Endodermal cell (in vitro differentiated cells): ENCODE results near the gene DEFB118. TPM values are rescaled to one million over a fixed set of nuclear protein-coding genes. Genes with fewer than 3 reads are reported as not detected.

Experiments
- DNase-seq: peaks from one replicate; pipeline ENCODE4 v3.0.0-alpha.2; 2017
- H3K27ac ChIP-seq: 2 replicates; pipeline ENCODE4 v1.5.1; 2013; ENCODE audit warnings: mild to moderate bottlenecking, low read depth, low read length, moderate library complexity
- H3K27me3 ChIP-seq: 2 replicates; pipeline ENCODE4 v1.6.1; 2013; ENCODE audit warnings: mild to moderate bottlenecking, low read length, moderate library complexity; ENCODE audit not compliant: insufficient read depth, control insufficient read depth, poor library complexity, severe bottlenecking
- H3K36me3 ChIP-seq: 2 replicates; pipeline ENCODE4 v1.7.0; 2013; ENCODE audit warnings: mild to moderate bottlenecking, low read length, moderate library complexity; ENCODE audit not compliant: control insufficient read depth, insufficient read depth
- H3K4me1 ChIP-seq: one replicate; pipeline ENCODE4 v1.7.0; 2013; ENCODE audit warnings: low read length; ENCODE audit not compliant: control insufficient read depth, insufficient read depth
- H3K4me3 ChIP-seq: 2 replicates; pipeline ENCODE4 v1.5.1; 2013; ENCODE audit warnings: mild to moderate bottlenecking, low read length, moderate library complexity
- H3K9ac ChIP-seq: 2 replicates; pipeline ENCODE4 v1.6.1; 2013; ENCODE audit warnings: mild to moderate bottlenecking, low read length, moderate library complexity; ENCODE audit not compliant: poor library complexity, severe bottlenecking; ENCODE audit errors: extremely low read depth
- H3K9me3 ChIP-seq: 2 replicates; pipeline ENCODE4 v1.6.1; 2013; ENCODE audit warnings: mild to moderate bottlenecking, low read length, moderate library complexity; ENCODE audit not compliant: control insufficient read depth
- H3K27ac Mint-ChIP-seq: 2 replicates; pipeline ENCODE4 v1.8.0; 2020; ENCODE audit warnings: mixed read lengths
- H3K27me3 Mint-ChIP-seq: 2 replicates; pipeline ENCODE4 v1.8.0; 2021; ENCODE audit warnings: mild to moderate bottlenecking, mixed read lengths; ENCODE audit not compliant: insufficient read depth
- H3K36me3 Mint-ChIP-seq: 2 replicates; pipeline ENCODE4 v1.8.0; 2020; ENCODE audit warnings: low read depth, mixed read lengths
- H3K4me1 Mint-ChIP-seq: 2 replicates; pipeline ENCODE4 v1.8.0; 2020; ENCODE audit warnings: mixed read lengths
- H3K4me3 Mint-ChIP-seq: 2 replicates; pipeline ENCODE4 v1.8.0; 2020; ENCODE audit warnings: mild to moderate bottlenecking, moderate library complexity, mixed read lengths
- H3K9me3 Mint-ChIP-seq: 2 replicates; pipeline ENCODE4 v1.8.0; 2020; ENCODE audit warnings: mild to moderate bottlenecking, mixed read lengths
- CTCF ChIP-seq: fragments of 200-600 bp; sonication (generic); conservative IDR thresholded peaks from 2 replicates; pipeline ENCODE4 v1.5.0; 2021; ENCODE audit warnings: antibody characterized with exemption, mild to moderate bottlenecking
- WGBS, 2 experiments: methylation state at CpG; one replicate each; pipeline versions ENCODE4 v1.1.5 to v1.1.7; 2013; ENCODE audit warnings: missing lambda C conversion rate in 2 of 2, mixed read lengths in 1 of 2; ENCODE audit not compliant: insufficient coverage in 1 of 2, insufficient read length in 1 of 2; 5-methylcytosine and 5-hydroxymethylcytosine counted together
- total RNA-seq, 2 donors: library from RNA; stranded (reverse); fragmentation: NEBNext Ultra II Directional in 1 of 2; extraction: Animal tissue kit (Norgen Biotek cat#: 25700) in 1 of 2; gene quantifications; 2 replicates in 1 of 2; 3 replicates in 1 of 2; pipeline ENCODE4 v1.2.1, GENCODE V29; 2021

DEFB118 gene
- total RNA-seq, 2 donors from 2014 or later = not detected

- no peak for TF ChIP-seq CTCF
- Mint-ChIP-seq H3K9me3 (peaks cover 89% of the 10 kb centered on the region), H3K27ac (no peak overlapping the region), H3K4me1 (no peaks in the 10 kb centered on the region), H3K27me3 (no peaks in the 10 kb centered on the region), H3K4me3 (no peak overlapping the region), H3K36me3 (peaks cover 6% of the 10 kb centered on the region)
- no peaks in the 10 kb centered on the region for H3K27me3 ChIP-seq
- WGBS, 2 experiments = 34 to 35% methylated on average over 3 of the region's 3 CpGs
- H3K9ac ChIP-seq = no peak overlapping the region
- no peak for DNase-seq
- H3K4me1 ChIP-seq = no peaks in the 10 kb centered on the region
- H3K27ac ChIP-seq = no peak overlapping the region
- peaks cover 53% of the 10 kb centered on the region for H3K9me3 ChIP-seq
- no peak overlapping the region for H3K4me3 ChIP-seq
- H3K36me3 ChIP-seq = no peaks in the 10 kb centered on the region
Measured at GRCh38 chr20:31394900-31395299, 26.5 kb downstream of the DEFB118 start.

GRCh38 chr20:31403886-31404285 lies 35.5 kb downstream of the DEFB118 start:
- 56 to 78% methylated on average over 1 of the region's 1 CpG for WGBS, 2 experiments
- Histone ChIP-seq H3K36me3 (no peaks in the 10 kb centered on the region), H3K9ac (no peak overlapping the region), H3K9me3 (peaks cover 79% of the 10 kb centered on the region), H3K4me1 (no peaks in the 10 kb centered on the region), H3K4me3 (no peak overlapping the region), H3K27ac (no peak overlapping the region), H3K27me3 (no peaks in the 10 kb centered on the region)
- DNase-seq = no peak
- peaks cover 33% of the 10 kb centered on the region for H3K9me3 Mint-ChIP-seq
- no peak for TF ChIP-seq CTCF
- H3K27ac Mint-ChIP-seq = no peak overlapping the region
- H3K4me1 Mint-ChIP-seq = no peaks in the 10 kb centered on the region
- no peak overlapping the region for H3K4me3 Mint-ChIP-seq
- H3K27me3 Mint-ChIP-seq = no peaks in the 10 kb centered on the region
- peaks cover 2% of the 10 kb centered on the region for H3K36me3 Mint-ChIP-seq

- Histone ChIP-seq H3K4me3 (no peak within 1 kb of the TSS), H3K27me3 (no peaks in the 10 kb centered on the region), H3K9ac (no peak within 1 kb of the TSS), H3K4me1 (no peaks in the 10 kb centered on the region), H3K36me3 (no peaks in the 10 kb centered on the region), H3K9me3 (peaks cover 78% of the 10 kb centered on the region), H3K27ac (no peak within 1 kb of the TSS)
- H3K4me3 Mint-ChIP-seq = no peak within 1 kb of the TSS
- H3K27ac Mint-ChIP-seq = no peak within 1 kb of the TSS
- peaks cover 43% of the 10 kb centered on the region for H3K9me3 Mint-ChIP-seq
- DNase-seq = no peak
- no peaks in the 10 kb centered on the region for H3K36me3 Mint-ChIP-seq
- H3K27me3 Mint-ChIP-seq = no peaks in the 10 kb centered on the region
- TF ChIP-seq CTCF = no peak
- H3K4me1 Mint-ChIP-seq = no peaks in the 10 kb centered on the region
- WGBS, 2 experiments = 44 to 51% methylated on average over 3 of the region's 3 CpGs
Measured at GRCh38 chr20:31406115-31406514, 37.7 kb downstream of the DEFB118 start, which contains the start of gene DEFB121. Gene DEFB121, minus strand, starts transcription at chr20:31406215. Its CDS starts 63 bp downstream, at chr20:31406152.
